Dedifferentiated amniotic fluid mesenchymal stem cell (primary cell): Measurements from ENCODE around the gene NRTN.
"Not testable (repeated sequence)": the region's sequence is repeated elsewhere in the genome, so short reads cannot be mapped to it uniquely, and the experiment has no call there.

Source experiments
- DNase-seq: peaks from one replicate; pipeline ENCODE4 v3.0.0-alpha.2; 2016; ENCODE audit errors: extremely low spot score

NRTN gene

GRCh38 chr19:5867201-5868136 lies 62.6 kb downstream of the NRTN start:
- no peak for DNase-seq

GRCh38 chr19:5870986-5871394 lies 66.1 kb downstream of the NRTN start:
- DNase-seq = no peak

GRCh38 chr19:5873617-5874199 lies 68.8 kb downstream of the NRTN start:
- DNase-seq = no peak

DNA sequence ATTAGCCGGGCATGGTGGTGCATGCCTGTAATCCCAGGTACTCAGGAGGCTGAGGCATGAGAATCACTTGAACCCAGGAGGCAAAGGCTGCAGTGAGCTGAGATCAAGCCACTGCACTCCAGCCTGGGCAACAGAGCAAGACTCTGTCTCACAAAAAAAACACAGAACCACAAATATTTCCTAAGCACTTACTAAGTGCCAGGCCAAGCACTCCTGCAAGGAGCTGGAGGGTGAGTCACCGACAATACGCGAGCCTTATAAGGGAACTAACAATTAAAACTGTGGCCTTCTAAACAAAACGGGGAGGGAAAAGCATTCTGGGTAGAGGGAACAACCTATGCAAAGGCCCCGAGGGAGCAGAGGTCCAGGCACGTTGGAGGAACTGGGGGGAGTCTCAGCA lies 69.6 kb downstream of the NRTN start:
- not testable (repeated sequence) for DNase-seq

DNA sequence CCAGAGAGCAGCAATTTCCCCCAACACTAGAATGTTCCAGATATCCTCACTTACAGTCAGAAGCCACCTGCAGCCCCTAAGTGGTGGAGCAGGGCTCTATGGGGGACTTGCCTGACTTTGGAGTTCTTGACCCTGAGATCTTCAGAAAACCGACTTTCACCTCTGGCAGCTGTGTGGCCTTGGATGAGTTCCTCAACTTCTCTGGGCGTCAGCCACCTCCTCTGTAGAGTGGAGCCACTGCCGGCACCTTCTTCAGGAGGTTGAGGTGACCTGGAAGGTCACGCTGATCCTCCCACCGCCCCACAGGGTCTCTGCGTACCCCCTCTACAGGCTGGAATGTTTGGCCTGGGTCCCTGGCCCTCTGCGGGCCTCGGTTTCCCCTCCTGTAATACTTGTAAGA lies 72.6 kb downstream of the NRTN start:
- no peak for DNase-seq

GRCh38 chr19:5877882-5878281 lies 73.0 kb downstream of the NRTN start:
- DNase-seq = no peak
